ENCODE data around the gene ERMP1.

GRCh38 chr9:5839572-5839902 is 6.6 kb upstream of the ERMP1 start:
- TF ChIP-seq CTCF (IDR thresholded peaks at IDR 0.05) (no peak), POLR2A (IDR thresholded peaks at IDR 0.05; ENCODE audit: low read depth) (no peak)

Measured in esophagus muscularis mucosa (tissue), 3 donors.